PC-3 (cell line): ENCODE measurements around the gene CTRB1. TPM values are rescaled to one million over a fixed set of nuclear protein-coding genes. Genes with fewer than 3 reads are reported as not detected.

ENCODE experiments used
- ATAC-seq: fragments of 200-7000 bp; cut with Tn5 transposase; 2 replicates; pipeline ENCODE4 v1.9.1; 2020; ENCODE audit warnings: mild to moderate bottlenecking, moderate library complexity
- BruUV-seq: library from RNA; stranded (reverse); fragments of 400-500 nt; replicated peaks from 2 replicates; lab custom pipeline; 2021; lab: Mats Ljungman, UMichigan
- CTCF ChIA-PET: fragments of 300-600 bp; sonication (Branson Sonifier 250); formaldehyde crosslinking; loops from one replicate; lab custom pipeline; 2022; ENCODE audit warnings: antibody characterized with exemption; lab: Charles Lee
- POLR2A ChIA-PET: fragments of 300-600 bp; sonication (Branson Sonifier 250); formaldehyde crosslinking; loops from one replicate; lab custom pipeline; 2022; ENCODE audit warnings: antibody characterized with exemption; ENCODE audit not compliant: unreplicated experiment; lab: Charles Lee
- DNase-seq: peaks from one replicate; pipeline ENCODE4 v3.0.0-alpha.2; 2015
- H2AFZ ChIP-seq: fragments of 300-600 bp; sonication (generic); 2 replicates; pipeline ENCODE4 v1.6.0; 2016; ENCODE audit warnings: antibody characterized with exemption, low read length
- H3F3A ChIP-seq: fragments of 300-600 bp; sonication (generic); one replicate; pipeline ENCODE4 v1.6.0; 2017; ENCODE audit warnings: antibody characterized with exemption, low read length, control low read depth, mild to moderate bottlenecking; ENCODE audit not compliant: unreplicated experiment
- H3K27ac ChIP-seq: fragments of 300-600 bp; sonication (generic); 2 replicates; pipeline ENCODE4 v1.5.1; 2016; ENCODE audit warnings: mild to moderate bottlenecking, low read length
- H3K27me3 ChIP-seq: fragments of 300-600 bp; sonication (generic); 2 replicates; pipeline ENCODE4 v1.6.1; 2016; ENCODE audit warnings: low read length, mixed read lengths
- H3K36me3 ChIP-seq: fragments of 300-600 bp; sonication (generic); 2 replicates; pipeline ENCODE4 v1.6.1; 2016; ENCODE audit warnings: low read depth, mixed run types, low read length, mixed read lengths
- H3K4me1 ChIP-seq: fragments of 300-600 bp; sonication (generic); 2 replicates; pipeline ENCODE4 v1.5.1; 2016; ENCODE audit warnings: low read length; ENCODE audit not compliant: insufficient read depth
- H3K4me2 ChIP-seq: fragments of 300-600 bp; sonication (generic); 2 replicates; pipeline ENCODE4 v1.6.0; 2016; ENCODE audit warnings: low read length
- H3K4me3 ChIP-seq: fragments of 300-600 bp; sonication (generic); 2 replicates; pipeline ENCODE4 v1.5.1; 2016; ENCODE audit warnings: mild to moderate bottlenecking, low read length, mixed read lengths
- H3K79me2 ChIP-seq: fragments of 300-600 bp; sonication (generic); 2 replicates; pipeline ENCODE4 v1.6.1; 2017; ENCODE audit warnings: low read length, mixed read lengths
- H3K9ac ChIP-seq: fragments of 300-600 bp; sonication (generic); 2 replicates; pipeline ENCODE4 v1.6.0; 2016; ENCODE audit warnings: mild to moderate bottlenecking, low read length
- H3K9me2 ChIP-seq: fragments of 300-600 bp; sonication (generic); replicated peaks from 2 replicates; pipeline ENCODE4 v1.6.1; 2016; ENCODE audit warnings: mixed run types, low read length, mixed read lengths
- H3K9me3 ChIP-seq: fragments of 300-600 bp; sonication (generic); 2 replicates; pipeline ENCODE4 v1.6.1; 2016; ENCODE audit warnings: low read length, mixed read lengths
- H4K20me1 ChIP-seq: fragments of 300-600 bp; sonication (generic); 2 replicates; pipeline ENCODE4 v1.6.1; 2016; ENCODE audit warnings: low read length, mixed read lengths
- CTCF ChIP-seq: fragments of 300-600 bp; sonication (generic); conservative IDR thresholded peaks from 2 replicates; pipeline ENCODE4 v1.5.1; 2017; ENCODE audit warnings: antibody characterized with exemption, low read depth, mild to moderate bottlenecking, low read length
- EZH2 ChIP-seq: fragments of 300-600 bp; sonication (generic); IDR thresholded peaks from one replicate; pipeline ENCODE4 v1.6.1; 2017; ENCODE audit warnings: antibody characterized with exemption, mild to moderate bottlenecking, low read length; ENCODE audit not compliant: unreplicated experiment
- EZH2phosphoT487 ChIP-seq: fragments of 300-600 bp; sonication (generic); IDR thresholded peaks from 2 replicates; pipeline ENCODE4 v1.6.1; 2018; ENCODE audit warnings: mild to moderate bottlenecking, antibody characterized with exemption, low read length, borderline replicate concordance
- intact Hi-C: fragments of 100-400 bp; cut with micrococcal nuclease; formaldehyde crosslinking; loops from 2 replicates; pipeline ENCODE4 v1.9.0; 2023
- total RNA-seq: library from RNA; depleted of rRNA; stranded (reverse); fragments of >200 nt; gene quantifications from 2 replicates; pipeline ENCODE4 v1.2.3, GENCODE V29; 2014

CTRB1 gene
- total RNA-seq, 1 experiment from 2014 or later = not detected

- DNase-seq (peak; percentile 68), ATAC-seq (peak; percentile 39)
- no peak overlapping the region for H2AFZ ChIP-seq
- BruUV-seq = no TSS peak
- ChIA-PET POLR2A (interaction anchor here (0.5 to 0.7 kb wide), 2 partner anchors 51 to 218 kb away, joined by 3 read pairs; no protein-coding TSS in a partner anchor), CTCF (no interaction called here)
- no peaks in the 10 kb centered on the region for H3K9me2 ChIP-seq
- no peaks in the 10 kb centered on the region for H3F3A ChIP-seq
- intact Hi-C loops = loop anchor here (5.0 kb wide), 1 partner anchor 133 kb away; no protein-coding TSS in a partner anchor
- no peak overlapping the region for H3K9ac ChIP-seq
- no peaks in the 10 kb centered on the region for H3K9me3 ChIP-seq
- H3K27me3 ChIP-seq = no peaks in the 10 kb centered on the region
- H4K20me1 ChIP-seq = peaks cover 9% of the 10 kb centered on the region
- H3K27ac ChIP-seq = no peak overlapping the region
- H3K4me2 ChIP-seq = no peak overlapping the region
- H3K79me2 ChIP-seq = peaks cover 88% of the 10 kb centered on the region
- no peaks in the 10 kb centered on the region for H3K36me3 ChIP-seq
- H3K4me3 ChIP-seq = no peak overlapping the region
- peaks cover 28% of the 10 kb centered on the region for H3K4me1 ChIP-seq
- no peak for TF ChIP-seq CTCF
Observed at GRCh38 chr16:75254359-75254837, 35.6 kb downstream of the CTRB1 start.

GRCh38 chr16:75256059-75256571 lies 37.3 kb downstream of the CTRB1 start:
- Histone ChIP-seq H3K4me3 (no peak overlapping the region), H3K27me3 (no peaks in the 10 kb centered on the region), H3K79me2 (peaks cover 85% of the 10 kb centered on the region), H2AFZ (no peak overlapping the region), H3K4me2 (no peak overlapping the region), H3K36me3 (no peaks in the 10 kb centered on the region), H3K27ac (no peak overlapping the region), H3K9ac (no peak overlapping the region), H4K20me1 (no peaks in the 10 kb centered on the region), H3K4me1 (peaks cover 21% of the 10 kb centered on the region), H3K9me3 (no peaks in the 10 kb centered on the region), H3F3A (no peaks in the 10 kb centered on the region), H3K9me2 (no peaks in the 10 kb centered on the region)
- ChIA-PET CTCF (no interaction called here), POLR2A (no interaction called here)
- DNase-seq = no peak
- TF ChIP-seq EZH2phosphoT487 = no peak
- TF ChIP-seq CTCF = no peak
- no peak for TF ChIP-seq EZH2
- intact Hi-C loops = no loop called here
- no peak for ATAC-seq
- no TSS peak for BruUV-seq

GRCh38 chr16:75256696-75257343 lies 38.0 kb downstream of the CTRB1 start:
- POLR2A ChIA-PET = no interaction called here
- no TSS peak for BruUV-seq
- intact Hi-C loops = no loop called here

More at GRCh38 chr16:75256696-75257343, 38.0 kb downstream of the CTRB1 start:
- H3K4me2 ChIP-seq = no peak overlapping the region
- H2AFZ ChIP-seq = no peak overlapping the region
- no peaks in the 10 kb centered on the region for H3K27me3 ChIP-seq
- H4K20me1 ChIP-seq = no peaks in the 10 kb centered on the region
- no peak for ATAC-seq
- no peaks in the 10 kb centered on the region for H3F3A ChIP-seq
- no peak for DNase-seq
- H3K9ac ChIP-seq = no peak overlapping the region
- peaks cover 90% of the 10 kb centered on the region for H3K79me2 ChIP-seq
- CTCF ChIA-PET = interaction anchor here (0.6 kb wide), 1 partner anchor 184 kb away, joined by 3 read pairs; no protein-coding TSS in a partner anchor
- H3K4me1 ChIP-seq = peaks cover 19% of the 10 kb centered on the region
- H3K36me3 ChIP-seq = no peaks in the 10 kb centered on the region
- no peak for TF ChIP-seq EZH2
- no peak for TF ChIP-seq CTCF
- TF ChIP-seq EZH2phosphoT487 = no peak
- no peaks in the 10 kb centered on the region for H3K9me2 ChIP-seq
- H3K4me3 ChIP-seq = no peak overlapping the region
- H3K27ac ChIP-seq = no peak overlapping the region
- no peaks in the 10 kb centered on the region for H3K9me3 ChIP-seq
